K562 (cell line): Measurements from ENCODE around the gene EFCAB5. TPM values are rescaled to one million over a fixed set of nuclear protein-coding genes. Genes with fewer than 3 reads are reported as not detected.

ENCODE experiments used
- CAMTA2 ChIP-seq: fragments of 250-450 bp; sonication (Bioruptor Pico); conservative IDR thresholded peaks from 2 replicates; pipeline ENCODE4 v1.5.1; 2022
- CBX1 ChIP-seq: sonication (generic); IDR thresholded peaks from 2 replicates; pipeline ENCODE4 v1.6.1; 2016; ENCODE audit warnings: antibody characterized with exemption, low read depth, mild to moderate bottlenecking
- ELF2 ChIP-seq: fragments of 250-450 bp; sonication (Bioruptor Pico); IDR thresholded peaks from 2 replicates; pipeline ENCODE4 v1.5.0; 2021; ENCODE audit warnings: mild to moderate bottlenecking
- FOXJ2 ChIP-seq: fragments of 200-800 bp; sonication (Bioruptor generic); IDR thresholded peaks from 2 replicates; pipeline ENCODE4 v1.6.1; 2016; ENCODE audit warnings: missing genetic modification characterization, missing compliant biosample characterization
- GATAD2B ChIP-seq: fragments of 450-650 bp; IDR thresholded peaks from 2 replicates; pipeline ENCODE4 v1.6.1; 2017; ENCODE audit warnings: mild to moderate bottlenecking, borderline replicate concordance
- KDM2B ChIP-seq: fragments of 250-450 bp; sonication (Bioruptor Pico); IDR thresholded peaks from 2 replicates; pipeline ENCODE4 v1.8.0; 2021; ENCODE audit warnings: mild to moderate bottlenecking, moderate library complexity
- MAFK ChIP-seq: IDR thresholded peaks from 2 replicates; pipeline ENCODE4 v1.6.1; 2011; ENCODE audit warnings: low read length, improper control_type of control experiment
- MYBL2 ChIP-seq, 2 experiments: fragments of 450-650 bp in 1 of 2; sonication (generic) in 1 of 2; formaldehyde crosslinking in 1 of 2; IDR thresholded peaks; 2 replicates each; pipeline versions ENCODE4 v1.6.1 to v1.8.1; 2017 to 2022; ENCODE audit warnings: borderline replicate concordance in 1 of 2, inconsistent platforms in 1 of 2, low read depth in 1 of 2, mild to moderate bottlenecking in 1 of 2, missing genetic modification reagents in 1 of 2, moderate library complexity in 1 of 2
- NCOA1 ChIP-seq: fragments of 450-650 bp; IDR thresholded peaks from 2 replicates; pipeline ENCODE4 v1.6.1; 2016; ENCODE audit warnings: low read depth
- NFIC ChIP-seq: fragments of 450-650 bp; IDR thresholded peaks from 2 replicates; pipeline ENCODE4 v1.6.1; 2017; ENCODE audit warnings: mild to moderate bottlenecking, inconsistent platforms
- PATZ1 ChIP-seq: fragments of 250-450 bp; sonication (Bioruptor Pico); IDR thresholded peaks from 2 replicates; pipeline ENCODE4 v1.5.0; 2020; ENCODE audit warnings: mild to moderate bottlenecking, borderline replicate concordance
- POU5F1 ChIP-seq: fragments of 150-350 bp; IDR thresholded peaks from 2 replicates; pipeline ENCODE4 v1.6.1; 2014; ENCODE audit warnings: borderline replicate concordance, low read length, low read depth, mild to moderate bottlenecking; ENCODE audit not compliant: partially characterized antibody
- PTRF ChIP-seq: fragments of 450-650 bp; IDR thresholded peaks from 2 replicates; pipeline ENCODE4 v1.6.1; 2016; ENCODE audit warnings: mild to moderate bottlenecking, missing genetic modification characterization, missing compliant biosample characterization
- RBM39 ChIP-seq: fragments of 200-400 bp; formaldehyde crosslinking; optimal IDR thresholded peaks from 2 replicates; pipeline ENCODE3; 2018; ENCODE audit warnings: low read depth, low read length
- RFX7 ChIP-seq: fragments of 250-450 bp; sonication (Bioruptor Pico); IDR thresholded peaks from 2 replicates; pipeline ENCODE4 v1.5.1; 2021; ENCODE audit warnings: mild to moderate bottlenecking
- SMAD3 ChIP-seq: fragments of 450-650 bp; formaldehyde crosslinking; conservative IDR thresholded peaks from 2 replicates; pipeline ENCODE4 v1.4.0; 2020; ENCODE audit warnings: mild to moderate bottlenecking
- SNIP1 ChIP-seq: fragments of 450-650 bp; IDR thresholded peaks from 2 replicates; pipeline ENCODE4 v1.7.1; 2017; ENCODE audit warnings: low read depth, mild to moderate bottlenecking
- ZBTB9 ChIP-seq: fragments of 450-650 bp; formaldehyde crosslinking; IDR thresholded peaks from 2 replicates; pipeline ENCODE4 v1.4.0; 2020; ENCODE audit warnings: mild to moderate bottlenecking, moderate library complexity
- polyA plus RNA-seq, 8 experiments: library from polyadenylated mRNA; depleted of rRNA in 4 of 8; stranded (reverse) in 5 of 8; unstranded in 3 of 8; fragments of >200 nt; fragmentation: Nextera tagmentation in 2 of 8; fragmentation: Illumina TruSeq in 1 of 8; extraction: Ambion mirVana in 2 of 8; extraction: Trizol in 1 of 8; gene quantifications; 2 replicates each; pipeline versions ENCODE4 v1.2.1 to v1.2.3, GENCODE V29; 2011 to 2014; ENCODE audit warnings: inconsistent platforms in 1 of 8, missing spikeins in 1 of 8
- total RNA-seq, 7 experiments: library from RNA; depleted of rRNA in 6 of 7; stranded (reverse); fragments of >200 nt in 6 of 7; fragmentation: Illumina TruSeq in 2 of 7; extraction: Trizol in 2 of 7; gene quantifications; 2 replicates each; pipeline versions ENCODE4 v1.2.1 to v1.2.3, GENCODE V29; 2011 to 2021; ENCODE audit warnings: low replicate concordance in 1 of 7
- TF ChIP-seq, protein P1 (sequence below), 3 experiments: IDR thresholded peaks in 2 of 3; conservative IDR thresholded peaks in 1 of 3; 2 replicates each; pipeline ENCODE4 v1.5.1; 2011 to 2012; ENCODE audit warnings: low read length in 3 of 3, mild to moderate bottlenecking in 3 of 3, control low read depth in 2 of 3, improper control_type of control experiment in 1 of 3, inconsistent platforms in 1 of 3, low read depth in 1 of 3, mixed read lengths in 1 of 3, moderate library complexity in 1 of 3; ENCODE audit not compliant: insufficient read depth in 2 of 3
- TF ChIP-seq, protein P2 (sequence below): fragments of 450-650 bp; IDR thresholded peaks from 2 replicates; pipeline ENCODE4 v1.6.1; 2014; ENCODE audit warnings: low read depth, mild to moderate bottlenecking, moderate library complexity, borderline replicate concordance
- TF ChIP-seq, protein P3 (sequence below): sonication (generic); formaldehyde crosslinking; IDR thresholded peaks from 2 replicates; pipeline ENCODE4 v1.9.0; 2022; ENCODE audit warnings: mild to moderate bottlenecking, missing genetic modification reagents

Gene EFCAB5
- total and polyA plus RNA-seq, 9 of the 15 experiments (the other 6 are each of a cell fraction or from before 2014, with no cell fraction given) = 0.06 to 0.11 TPM; not detected in 7

- TF ChIP-seq SNIP1 (no peak), PATZ1 (CRISPR knock-in tag) (no peak), POU5F1 (no peak), SMAD3 (CRISPR knock-in tag) (0 out of 2 replicates have a peak, but pooled peaks have one; percentile 39), ELF2 (CRISPR knock-in tag) (no peak), MAFK (peak; percentile 3; the same call in 1 of the 2 replicates), NFIC (no peak), CAMTA2 (CRISPR knock-in tag) (no peak), PTRF (tag) (no peak), KDM2B (CRISPR knock-in tag) (no peak), MYBL2 (IDR thresholded peaks at IDR 0.05; ENCODE audit: low read depth) (peak; percentile 39; the same call in 1 of the 2 replicates), MYBL2 (CRISPR knock-in tag; IDR thresholded peaks at IDR 0.05; ENCODE audit: borderline replicate concordance) (no peak), FOXJ2 (tag) (peak; percentile 84), ZBTB9 (CRISPR knock-in tag) (no peak), CBX1 (no peak), RBM39 (no peak), NCOA1 (no peak), RFX7 (CRISPR knock-in tag) (no peak), GATAD2B (0 out of 2 replicates have a peak, but pooled peaks have one; percentile 17)
- TF ChIP-seq, protein P1, sequence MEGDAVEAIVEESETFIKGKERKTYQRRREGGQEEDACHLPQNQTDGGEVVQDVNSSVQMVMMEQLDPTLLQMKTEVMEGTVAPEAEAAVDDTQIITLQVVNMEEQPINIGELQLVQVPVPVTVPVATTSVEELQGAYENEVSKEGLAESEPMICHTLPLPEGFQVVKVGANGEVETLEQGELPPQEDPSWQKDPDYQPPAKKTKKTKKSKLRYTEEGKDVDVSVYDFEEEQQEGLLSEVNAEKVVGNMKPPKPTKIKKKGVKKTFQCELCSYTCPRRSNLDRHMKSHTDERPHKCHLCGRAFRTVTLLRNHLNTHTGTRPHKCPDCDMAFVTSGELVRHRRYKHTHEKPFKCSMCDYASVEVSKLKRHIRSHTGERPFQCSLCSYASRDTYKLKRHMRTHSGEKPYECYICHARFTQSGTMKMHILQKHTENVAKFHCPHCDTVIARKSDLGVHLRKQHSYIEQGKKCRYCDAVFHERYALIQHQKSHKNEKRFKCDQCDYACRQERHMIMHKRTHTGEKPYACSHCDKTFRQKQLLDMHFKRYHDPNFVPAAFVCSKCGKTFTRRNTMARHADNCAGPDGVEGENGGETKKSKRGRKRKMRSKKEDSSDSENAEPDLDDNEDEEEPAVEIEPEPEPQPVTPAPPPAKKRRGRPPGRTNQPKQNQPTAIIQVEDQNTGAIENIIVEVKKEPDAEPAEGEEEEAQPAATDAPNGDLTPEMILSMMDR (IDR thresholded peaks at IDR 0.05 in 2 of 3, conservative IDR thresholded peaks at IDR 0.05 in 1 of 3; ENCODE audit: insufficient read depth in 2 of 3, low read depth in 1 of 3, low read length in 3 of 3) = peak; percentile 91 to 95 (median 92)
- TF ChIP-seq, protein P2, sequence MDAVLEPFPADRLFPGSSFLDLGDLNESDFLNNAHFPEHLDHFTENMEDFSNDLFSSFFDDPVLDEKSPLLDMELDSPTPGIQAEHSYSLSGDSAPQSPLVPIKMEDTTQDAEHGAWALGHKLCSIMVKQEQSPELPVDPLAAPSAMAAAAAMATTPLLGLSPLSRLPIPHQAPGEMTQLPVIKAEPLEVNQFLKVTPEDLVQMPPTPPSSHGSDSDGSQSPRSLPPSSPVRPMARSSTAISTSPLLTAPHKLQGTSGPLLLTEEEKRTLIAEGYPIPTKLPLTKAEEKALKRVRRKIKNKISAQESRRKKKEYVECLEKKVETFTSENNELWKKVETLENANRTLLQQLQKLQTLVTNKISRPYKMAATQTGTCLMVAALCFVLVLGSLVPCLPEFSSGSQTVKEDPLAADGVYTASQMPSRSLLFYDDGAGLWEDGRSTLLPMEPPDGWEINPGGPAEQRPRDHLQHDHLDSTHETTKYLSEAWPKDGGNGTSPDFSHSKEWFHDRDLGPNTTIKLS = peak; percentile 54; the same call in 1 of the 2 replicates
- TF ChIP-seq, protein P3, sequence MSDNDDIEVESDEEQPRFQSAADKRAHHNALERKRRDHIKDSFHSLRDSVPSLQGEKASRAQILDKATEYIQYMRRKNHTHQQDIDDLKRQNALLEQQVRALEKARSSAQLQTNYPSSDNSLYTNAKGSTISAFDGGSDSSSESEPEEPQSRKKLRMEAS (CRISPR knock-in tag) = 0 out of 2 replicates have a peak, but pooled peaks have one; percentile 19
Observed at GRCh38 chr17:30104575-30105339, 163.3 kb downstream of the EFCAB5 start (continued).
